Left ventricle myocardium inferior (tissue), 1 donor: ENCODE results near the gene ITIH5. TPM values are rescaled to one million over a fixed set of nuclear protein-coding genes. Genes with fewer than 3 reads are reported as not detected.

Experiments
- DNase-seq: peaks from one replicate; pipeline ENCODE4 v3.0.0-alpha.2; 2020
- H3K27ac ChIP-seq: fragments of 200-600 bp; replicated peaks from 2 replicates; pipeline ENCODE4 v1.8.0; 2021
- H3K27me3 ChIP-seq: fragments of 200-600 bp; 2 replicates; pipeline ENCODE4 v1.8.0; 2021; ENCODE audit warnings: low read depth
- H3K36me3 ChIP-seq: fragments of 200-600 bp; 2 replicates; pipeline ENCODE4 v1.8.0; 2021
- H3K4me1 ChIP-seq: fragments of 200-600 bp; 2 replicates; pipeline ENCODE4 v1.8.0; 2021
- H3K4me3 ChIP-seq: fragments of 200-600 bp; 2 replicates; pipeline ENCODE4 v1.8.0; 2021; ENCODE audit warnings: mild to moderate bottlenecking, moderate library complexity
- H3K9me3 ChIP-seq: fragments of 200-600 bp; replicated peaks from 2 replicates; pipeline ENCODE4 v1.8.0; 2021
- intact Hi-C: fragments of 100-400 bp; cut with micrococcal nuclease; formaldehyde crosslinking; loops from one replicate; pipeline ENCODE4 v1.11.0; 2022
- total RNA-seq: library from RNA; stranded (reverse); fragmentation: NEBNext Ultra II Directional; extraction: Animal tissue kit (Norgen Biotek cat#: 25700); gene quantifications from one replicate; pipeline ENCODE4 v1.2.1, GENCODE V29; 2021
- TF ChIP-seq, protein P1 (sequence below): fragments of 200-600 bp; IDR thresholded peaks from 2 replicates; pipeline ENCODE4 v1.8.0; 2021; ENCODE audit warnings: antibody characterized with exemption, mild to moderate bottlenecking, borderline replicate concordance
- donor health status: DM: no; HTN: yes; CAD: no; lungs with severe emphysema.

Gene ITIH5
- total RNA-seq, 1 donor from 2014 or later: 10.8 TPM

DNA sequence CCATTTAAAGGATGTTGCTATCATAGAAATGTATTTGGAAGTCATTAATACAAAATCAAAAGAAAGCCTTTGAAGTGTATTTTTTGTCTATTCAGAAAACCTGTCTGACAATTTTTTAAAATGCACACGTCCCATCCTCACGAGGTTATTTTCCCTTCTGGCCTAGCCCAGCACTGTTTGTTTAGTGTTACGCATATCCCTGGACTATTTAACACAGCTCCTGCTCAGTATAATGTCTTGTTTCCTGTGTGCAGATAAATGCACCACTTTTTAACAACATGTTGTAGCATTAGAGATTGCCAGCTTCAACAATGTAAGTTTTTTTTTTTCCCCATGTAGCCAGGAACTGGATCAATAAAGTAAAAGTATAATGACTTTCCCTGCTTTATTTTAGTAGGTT lies 153.3 kb downstream of the ITIH5 start:
- Histone ChIP-seq H3K36me3 (no peaks in the 10 kb centered on the region), H3K4me3 (no peak overlapping the region), H3K27ac (no peak overlapping the region), H3K4me1 (peaks cover 4% of the 10 kb centered on the region), H3K9me3 (peaks cover 21% of the 10 kb centered on the region), H3K27me3 (peaks cover 43% of the 10 kb centered on the region)
- DNase-seq: no peak
- intact Hi-C loops: no loop called here
- TF ChIP-seq, protein P1, sequence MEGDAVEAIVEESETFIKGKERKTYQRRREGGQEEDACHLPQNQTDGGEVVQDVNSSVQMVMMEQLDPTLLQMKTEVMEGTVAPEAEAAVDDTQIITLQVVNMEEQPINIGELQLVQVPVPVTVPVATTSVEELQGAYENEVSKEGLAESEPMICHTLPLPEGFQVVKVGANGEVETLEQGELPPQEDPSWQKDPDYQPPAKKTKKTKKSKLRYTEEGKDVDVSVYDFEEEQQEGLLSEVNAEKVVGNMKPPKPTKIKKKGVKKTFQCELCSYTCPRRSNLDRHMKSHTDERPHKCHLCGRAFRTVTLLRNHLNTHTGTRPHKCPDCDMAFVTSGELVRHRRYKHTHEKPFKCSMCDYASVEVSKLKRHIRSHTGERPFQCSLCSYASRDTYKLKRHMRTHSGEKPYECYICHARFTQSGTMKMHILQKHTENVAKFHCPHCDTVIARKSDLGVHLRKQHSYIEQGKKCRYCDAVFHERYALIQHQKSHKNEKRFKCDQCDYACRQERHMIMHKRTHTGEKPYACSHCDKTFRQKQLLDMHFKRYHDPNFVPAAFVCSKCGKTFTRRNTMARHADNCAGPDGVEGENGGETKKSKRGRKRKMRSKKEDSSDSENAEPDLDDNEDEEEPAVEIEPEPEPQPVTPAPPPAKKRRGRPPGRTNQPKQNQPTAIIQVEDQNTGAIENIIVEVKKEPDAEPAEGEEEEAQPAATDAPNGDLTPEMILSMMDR: no peak

DNA sequence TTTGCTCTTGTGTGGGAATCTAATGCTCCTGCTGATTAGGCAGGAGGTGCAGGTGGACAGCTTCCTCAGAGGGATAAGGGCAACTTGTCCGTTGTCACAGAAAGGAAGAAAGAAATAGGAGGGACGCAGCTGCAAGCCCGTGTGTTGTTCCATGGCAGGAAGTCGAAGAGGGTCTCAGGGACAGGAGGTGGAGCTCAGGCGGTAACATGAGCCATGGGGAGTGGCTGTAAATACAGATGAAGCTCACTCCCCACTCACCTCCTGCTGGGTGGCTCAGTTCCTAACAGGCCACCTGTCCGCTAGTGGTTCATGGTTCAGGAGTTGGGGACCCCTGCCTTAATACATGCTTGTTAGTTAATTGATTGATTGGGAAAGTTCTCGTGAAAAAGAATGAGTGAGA lies 154.3 kb downstream of the ITIH5 start:
- no peaks in the 10 kb centered on the region for H3K36me3 ChIP-seq
- no peak overlapping the region for H3K4me3 ChIP-seq
- H3K27ac ChIP-seq: no peak overlapping the region
- DNase-seq: no peak
- no peaks in the 10 kb centered on the region for H3K4me1 ChIP-seq
- peaks cover 35% of the 10 kb centered on the region for H3K27me3 ChIP-seq
- TF ChIP-seq, protein P1: no peak
- H3K9me3 ChIP-seq: peaks cover 21% of the 10 kb centered on the region
- intact Hi-C loops: no loop called here

DNA sequence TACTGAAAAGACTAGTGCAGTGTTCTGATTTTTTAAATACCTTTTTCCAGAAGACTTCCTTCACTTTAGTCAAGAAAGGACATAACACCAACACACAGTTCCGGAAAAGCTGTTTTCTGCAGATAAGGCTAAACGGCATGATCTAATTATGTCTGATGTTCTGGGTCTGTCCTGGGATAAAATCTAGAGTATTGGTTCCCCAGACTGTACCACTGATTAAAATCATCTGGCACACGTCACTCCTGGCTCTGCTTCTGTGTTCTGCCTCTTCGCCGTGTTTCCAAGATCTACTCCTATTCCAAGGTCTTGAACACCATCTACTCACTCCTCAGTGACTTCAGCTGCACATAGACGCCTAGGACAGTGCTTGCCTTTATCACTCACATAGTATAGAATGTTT lies 155.2 kb downstream of the ITIH5 start:
- TF ChIP-seq, protein P1: no peak
- peaks cover 21% of the 10 kb centered on the region for H3K9me3 ChIP-seq
- H3K4me1 ChIP-seq: no peaks in the 10 kb centered on the region
- H3K27me3 ChIP-seq: peaks cover 26% of the 10 kb centered on the region
- H3K27ac ChIP-seq: no peak overlapping the region
- intact Hi-C loops: no loop called here
- no peak for DNase-seq
- no peaks in the 10 kb centered on the region for H3K36me3 ChIP-seq
- no peak overlapping the region for H3K4me3 ChIP-seq

Other genes starting within 250 kb of the ITIH5 start
- not detected for gene ITIH2, start 36.4 kb upstream of the ITIH5 start, total RNA-seq
- 10.0 TPM for gene KIN, start 121.0 kb upstream of the ITIH5 start, total RNA-seq
- 743 TPM for gene ATP5F1C, start 121.2 kb upstream of the ITIH5 start, total RNA-seq
- 12.7 TPM for gene TAF3, start 151.5 kb upstream of the ITIH5 start, total RNA-seq